IMR-90 (cell line): Measurements from ENCODE around the gene STRA8. TPM values are rescaled to one million over a fixed set of nuclear protein-coding genes. Genes with fewer than 3 reads are reported as not detected.
A peak's percentile ranks its signal among the peaks of the same experiment; 100 is the strongest.

Experiments used
- ATAC-seq: fragments of 200-7000 bp; cut with Tn5 transposase; 2 replicates; pipeline ENCODE4 v1.9.1; 2020; ENCODE audit warnings: low read depth, mild to moderate bottlenecking, moderate library complexity
- BruUV-seq: library from RNA; stranded (reverse); fragments of 400-500 nt; replicated peaks from 2 replicates; lab custom pipeline; 2021; lab: Mats Ljungman, UMichigan
- CTCF ChIA-PET: fragments of 300-600 bp; formaldehyde crosslinking; extraction: SDS; loops from one replicate; lab custom pipeline; 2021; ENCODE audit warnings: antibody characterized with exemption; lab: Yijun Ruan, JAX
- POLR2A ChIA-PET: fragments of 300-600 bp; sonication (Branson Sonifier 250); formaldehyde crosslinking; loops from one replicate; lab custom pipeline; 2022; ENCODE audit warnings: antibody characterized with exemption; ENCODE audit not compliant: unreplicated experiment; lab: Charles Lee
- DNase-seq: peaks from one replicate; pipeline ENCODE4 v3.0.0; 2013
- H2AFZ ChIP-seq: replicated peaks from 2 replicates; pipeline ENCODE3; 2013; ENCODE audit warnings: low read length, mild to moderate bottlenecking; ENCODE audit not compliant: poor library complexity
- H2AK5ac ChIP-seq: 2 replicates; pipeline ENCODE4 v1.6.1; 2013; ENCODE audit warnings: low read depth, low read length, inconsistent platforms
- H2AK9ac ChIP-seq: replicated peaks from 2 replicates; pipeline ENCODE3; 2013; ENCODE audit warnings: mild to moderate bottlenecking, low read depth, low read length, moderate library complexity; ENCODE audit not compliant: poor library complexity
- H2BK120ac ChIP-seq: 2 replicates; pipeline ENCODE4 v1.6.1; 2013; ENCODE audit warnings: low read depth, low read length, inconsistent platforms
- H2BK15ac ChIP-seq: 3 replicates; pipeline ENCODE4 v1.6.1; 2013; ENCODE audit warnings: low read depth, low read length, inconsistent platforms
- H2BK20ac ChIP-seq: 2 replicates; pipeline ENCODE4 v1.6.1; 2013; ENCODE audit warnings: low read depth, mild to moderate bottlenecking, inconsistent platforms, low read length, moderate library complexity
- H2BK5ac ChIP-seq: 2 replicates; pipeline ENCODE4 v1.6.1; 2013; ENCODE audit warnings: mild to moderate bottlenecking, low read depth, low read length, inconsistent platforms; ENCODE audit not compliant: poor library complexity, severe bottlenecking
- H3K14ac ChIP-seq: replicated peaks from 2 replicates; pipeline ENCODE4 v1.6.1; 2013; ENCODE audit warnings: low read depth, low read length, inconsistent platforms
- H3K18ac ChIP-seq: 2 replicates; pipeline ENCODE4 v1.6.1; 2013; ENCODE audit warnings: low read depth, low read length, control low read depth
- H3K23ac ChIP-seq: 2 replicates; pipeline ENCODE4 v1.6.1; 2013; ENCODE audit warnings: low read depth, low read length, inconsistent platforms
- H3K27ac ChIP-seq: 2 replicates; pipeline ENCODE4 v1.5.1; 2013; ENCODE audit warnings: mild to moderate bottlenecking, control low read depth, low read length; ENCODE audit not compliant: insufficient read depth
- H3K27me3 ChIP-seq: 2 replicates; pipeline ENCODE4 v1.6.1; 2013; ENCODE audit warnings: low read length; ENCODE audit not compliant: control insufficient read depth, insufficient read depth
- H3K36me3 ChIP-seq: 2 replicates; pipeline ENCODE4 v1.6.1; 2013; ENCODE audit warnings: low read length, mixed read lengths; ENCODE audit not compliant: control insufficient read depth, insufficient read depth
- H3K4ac ChIP-seq: 2 replicates; pipeline ENCODE4 v1.6.1; 2013; ENCODE audit warnings: low read depth, low read length, inconsistent platforms
- H3K4me1 ChIP-seq: 2 replicates; pipeline ENCODE4 v1.6.1; 2013; ENCODE audit warnings: low read length, mixed read lengths; ENCODE audit not compliant: control insufficient read depth, insufficient read depth
- H3K4me2 ChIP-seq: 2 replicates; pipeline ENCODE4 v1.6.1; 2013; ENCODE audit warnings: low read depth, mild to moderate bottlenecking, control low read depth, low read length, moderate library complexity
- H3K4me3 ChIP-seq: 2 replicates; pipeline ENCODE4 v1.5.1; 2013; ENCODE audit warnings: low read depth, mild to moderate bottlenecking, control low read depth, low read length, moderate library complexity; ENCODE audit not compliant: insufficient read depth
- H3K56ac ChIP-seq: 2 replicates; pipeline ENCODE4 v1.6.1; 2013; ENCODE audit warnings: low read length, inconsistent platforms; ENCODE audit not compliant: insufficient read depth; ENCODE audit errors: extremely low read depth
- H3K79me1 ChIP-seq, 2 experiments: 2 replicates each; pipeline ENCODE4 v1.6.1; 2013; ENCODE audit warnings: low read length in 2 of 2, inconsistent platforms in 1 of 2, low read depth in 1 of 2
- H3K9ac ChIP-seq: 2 replicates; pipeline ENCODE4 v1.6.1; 2013; ENCODE audit warnings: low read depth, low read length, control low read depth
- H3K9me1 ChIP-seq: 2 replicates; pipeline ENCODE4 v1.6.1; 2013; ENCODE audit warnings: low read length, inconsistent platforms; ENCODE audit not compliant: insufficient read depth
- H3K9me3 ChIP-seq: 2 replicates; pipeline ENCODE4 v1.6.1; 2013; ENCODE audit warnings: low read length; ENCODE audit not compliant: control insufficient read depth, insufficient read depth
- H4K20me1 ChIP-seq: 2 replicates; pipeline ENCODE4 v1.6.1; 2013; ENCODE audit warnings: low read length, inconsistent platforms; ENCODE audit not compliant: insufficient read depth
- H4K5ac ChIP-seq: 2 replicates; pipeline ENCODE4 v1.6.1; 2013; ENCODE audit warnings: mild to moderate bottlenecking, low read depth, low read length, control low read depth
- H4K8ac ChIP-seq, 2 experiments: 2 replicates each; pipeline ENCODE4 v1.6.1; 2013; ENCODE audit warnings: low read depth in 2 of 2, low read length in 2 of 2, control low read depth in 1 of 2, inconsistent platforms in 1 of 2
- H4K91ac ChIP-seq: 2 replicates; pipeline ENCODE4 v1.6.1; 2013; ENCODE audit warnings: low read depth, low read length, inconsistent platforms; ENCODE audit not compliant: insufficient read depth
- CEBPB ChIP-seq: IDR thresholded peaks from 2 replicates; pipeline ENCODE4 v1.6.1; 2012; ENCODE audit warnings: low read depth, low read length, improper control_type of control experiment
- CHD1 ChIP-seq: IDR thresholded peaks from 2 replicates; pipeline ENCODE4 v1.6.1; 2012; ENCODE audit warnings: low read depth, low read length, improper control_type of control experiment
- CTCF ChIP-seq: conservative IDR thresholded peaks from 2 replicates; pipeline ENCODE4 v1.5.1; 2012; ENCODE audit warnings: mild to moderate bottlenecking, low read depth, low read length, improper control_type of control experiment
- ELK1 ChIP-seq: fragments of 150-350 bp; IDR thresholded peaks from 2 replicates; pipeline ENCODE4 v1.6.1; 2016; ENCODE audit warnings: low read depth, mild to moderate bottlenecking, low read length, moderate library complexity, borderline replicate concordance
- FOS ChIP-seq: fragments of 150-350 bp; IDR thresholded peaks from 2 replicates; pipeline ENCODE4 v1.6.1; 2016; ENCODE audit warnings: low read depth, low read length
- MAFK ChIP-seq: IDR thresholded peaks from 2 replicates; pipeline ENCODE4 v1.6.1; 2012; ENCODE audit warnings: low read depth, low read length, improper control_type of control experiment
- MAZ ChIP-seq: IDR thresholded peaks from 2 replicates; pipeline ENCODE4 v1.6.1; 2012; ENCODE audit warnings: low read depth, mild to moderate bottlenecking, low read length, improper control_type of control experiment, moderate library complexity, borderline replicate concordance
- MXI1 ChIP-seq: IDR thresholded peaks from 2 replicates; pipeline ENCODE4 v1.6.1; 2012; ENCODE audit warnings: low read depth, mild to moderate bottlenecking, low read length, moderate library complexity, borderline replicate concordance
- POLR2A ChIP-seq: IDR thresholded peaks from 2 replicates; pipeline ENCODE4 v1.6.1; 2012; ENCODE audit warnings: mild to moderate bottlenecking, low read depth, low read length
- RAD21 ChIP-seq: IDR thresholded peaks from 2 replicates; pipeline ENCODE4 v1.6.1; 2012; ENCODE audit warnings: low read length, improper control_type of control experiment
- RCOR1 ChIP-seq: IDR thresholded peaks from 2 replicates; pipeline ENCODE4 v1.6.1; 2012; ENCODE audit warnings: mild to moderate bottlenecking, low read length, improper control_type of control experiment; ENCODE audit not compliant: insufficient replicate concordance
- RFX5 ChIP-seq: IDR thresholded peaks from 2 replicates; pipeline ENCODE4 v1.8.0; 2012; ENCODE audit warnings: low read depth, mild to moderate bottlenecking, low read length, moderate library complexity
- SMC3 ChIP-seq: fragments of 150-350 bp; IDR thresholded peaks from 2 replicates; pipeline ENCODE4 v1.6.1; 2016; ENCODE audit warnings: low read depth, mild to moderate bottlenecking, antibody characterized with exemption, low read length, moderate library complexity
- USF2 ChIP-seq: fragments of 150-350 bp; IDR thresholded peaks from 2 replicates; pipeline ENCODE4 v1.6.1; 2017; ENCODE audit warnings: mild to moderate bottlenecking, antibody characterized with exemption, low read length, low read depth
- WGBS, 2 experiments: methylation state at CpG; one replicate each; pipeline versions ENCODE4 v1.1.5 to v1.1.7; 2013; ENCODE audit warnings: missing lambda C conversion rate in 2 of 2; ENCODE audit not compliant: insufficient read length in 1 of 2; ENCODE audit errors: extremely low coverage in 2 of 2; 5-methylcytosine and 5-hydroxymethylcytosine counted together
- dilution Hi-C: fragments of 300-500 bp; cut with HindIII; formaldehyde crosslinking; loops from one replicate; pipeline ENCODE4 v1.14.3; 2018; ENCODE audit warnings: low sequenced_read_pairs; ENCODE audit not compliant: unreplicated experiment
- in situ Hi-C: fragments of 300-500 bp; cut with MboI; formaldehyde crosslinking; loops from 3 replicates; pipeline ENCODE4 v1.14.3; 2019; ENCODE audit warnings: low sequenced_read_pairs, inconsistent platforms, mixed read lengths
- intact Hi-C: fragments of 100-400 bp; cut with micrococcal nuclease; formaldehyde crosslinking; loops from 2 replicates; pipeline ENCODE4 v1.10.0; 2022
- polyA plus RNA-seq, 3 experiments: library from polyadenylated mRNA; depleted of rRNA; stranded (reverse); fragments of >200 nt; gene quantifications; 2 replicates each; pipeline ENCODE4 v1.2.3, GENCODE V29; 2012; ENCODE audit warnings: low replicate concordance in 1 of 3
- total RNA-seq: library from RNA; depleted of rRNA; stranded (reverse); fragments of >200 nt; gene quantifications from 2 replicates; pipeline ENCODE4 v1.2.3, GENCODE V29; 2012

STRA8 gene
- total and polyA plus RNA-seq, 2 of the 4 experiments (the other 2 are of a cell fraction) = not detected

- no peak overlapping the region for H2BK15ac ChIP-seq
- no peaks in the 10 kb centered on the region for H4K20me1 ChIP-seq
- H3K27ac ChIP-seq = no peak overlapping the region
- H4K91ac ChIP-seq = no peak overlapping the region
- intact Hi-C loops = loop anchor here (1.0 to 5.0 kb wide), 3 partner anchors 528 to 734 kb away; no protein-coding TSS in a partner anchor
- WGBS, 2 experiments = no CpG with 5 or more reads among the region's 14 CpGs
- H3K14ac ChIP-seq = no peak overlapping the region
- POLR2A ChIA-PET = interaction anchor here (0.6 kb wide), 1 partner anchor 368 kb away, joined by 4 read pairs; no protein-coding TSS in a partner anchor
- no peaks in the 10 kb centered on the region for H3K36me3 ChIP-seq
- dilution Hi-C loops = no loop called here
- H3K27me3 ChIP-seq = peaks cover 13% of the 10 kb centered on the region
- no peak overlapping the region for H2BK120ac ChIP-seq
- no peak overlapping the region for H3K56ac ChIP-seq
- peak; percentile 73 for DNase-seq
- no peak overlapping the region for H4K5ac ChIP-seq
- no peaks in the 10 kb centered on the region for H3K9me3 ChIP-seq
- H3K4me1 ChIP-seq = no peaks in the 10 kb centered on the region
- no peak overlapping the region for H4K8ac ChIP-seq
- H3K4me3 ChIP-seq = no peak overlapping the region
- no peak overlapping the region for H2AK5ac ChIP-seq
- peak overlapping the region; percentile 78 for H2AFZ ChIP-seq
- in situ Hi-C loops = loop anchor here (10.0 to 25.0 kb wide), 2 partner anchors 370 to 738 kb away; no protein-coding TSS in a partner anchor
- CTCF ChIA-PET = interaction anchor here (0.5 to 2.3 kb wide), 11 partner anchors 11 to 588 kb away, joined by 3 to 9 read pairs (median 4); no protein-coding TSS in a partner anchor
- H3K9me1 ChIP-seq = no peaks in the 10 kb centered on the region
- no peaks in the 10 kb centered on the region for H3K79me1 ChIP-seq
- no peak overlapping the region for H3K9ac ChIP-seq
- H2AK9ac ChIP-seq = no peak overlapping the region
- no peak overlapping the region for H3K4ac ChIP-seq
- no peak overlapping the region for H2BK5ac ChIP-seq
- no peak overlapping the region for H3K4me2 ChIP-seq
- H3K18ac ChIP-seq = no peak overlapping the region
- no peak overlapping the region for H2BK20ac ChIP-seq
- BruUV-seq = no TSS peak
- ATAC-seq = peak; percentile 99
- H3K23ac ChIP-seq = no peak overlapping the region
- peak; percentile 79 for TF ChIP-seq RAD21
- no peak for TF ChIP-seq RCOR1
- TF ChIP-seq CTCF = peak; percentile 79
- TF ChIP-seq ELK1 = no peak
- TF ChIP-seq CEBPB = no peak
- no peak for TF ChIP-seq MXI1
- TF ChIP-seq MAZ = no peak
- TF ChIP-seq RFX5 = no peak
- TF ChIP-seq USF2 = no peak
- TF ChIP-seq CHD1 = no peak
- no peak for TF ChIP-seq FOS
- peak; percentile 77 for TF ChIP-seq SMC3
- peak; percentile 31 for TF ChIP-seq MAFK
- no peak for TF ChIP-seq POLR2A
Measured at GRCh38 chr7:135274495-135275268, 41.0 kb downstream of the STRA8 start.
